Measurements from ENCODE around the gene LRP2.

- no peak for TF ChIP-seq CTCF (IDR thresholded peaks at IDR 0.05)
- TF ChIP-seq POLR2AphosphoS5 (IDR thresholded peaks at IDR 0.05), result no peak
Observed at GRCh38 chr2:169221745-169222369, 140.5 kb downstream of the LRP2 start.

Measured in upper lobe of left lung (tissue), 4 donors.